Ramos (cell line): Measurements from ENCODE around the gene FUCA1.
"Not testable (repeated sequence)": the region's sequence is repeated elsewhere in the genome, so short reads cannot be mapped to it uniquely, and the experiment has no call there.

Source experiments
- in situ Hi-C: fragments of 300-500 bp; cut with MboI; formaldehyde crosslinking; loops from one replicate; pipeline ENCODE4 v1.14.3; 2022; ENCODE audit warnings: low sequenced_read_pairs; ENCODE audit not compliant: unreplicated experiment

The FUCA1 gene

GRCh38 chr1:23897083-23897482 lies 29.0 kb upstream of the FUCA1 start:
- in situ Hi-C loops, result no loop called here

- in situ Hi-C loops, result no loop called here
These were observed 28.4 kb upstream of the FUCA1 start for GRCh38 chr1:23896491-23896890.

GRCh38 chr1:23895993-23896392 lies 27.9 kb upstream of the FUCA1 start:
- in situ Hi-C loops, result no loop called here

- in situ Hi-C loops, result no loop called here
These were observed 27.0 kb upstream of the FUCA1 start for GRCh38 chr1:23895082-23895481.

- in situ Hi-C loops, result no loop called here
These were observed 21.0 kb upstream of the FUCA1 start for GRCh38 chr1:23889074-23889473.

- in situ Hi-C loops, result no loop called here
These were observed 17.1 kb upstream of the FUCA1 start for GRCh38 chr1:23885222-23885621.

- in situ Hi-C loops, result no loop called here
These were observed 14.7 kb upstream of the FUCA1 start for GRCh38 chr1:23882746-23883145.

GRCh38 chr1:23879809-23880208 lies 11.7 kb upstream of the FUCA1 start:
- in situ Hi-C loops, result no loop called here

- in situ Hi-C loops, result no loop called here
These were observed 10.6 kb upstream of the FUCA1 start for GRCh38 chr1:23878668-23879067.

- in situ Hi-C loops, result no loop called here
These were observed 7.3 kb upstream of the FUCA1 start for GRCh38 chr1:23875382-23875781.

GRCh38 chr1:23872421-23872820 lies 4.3 kb upstream of the FUCA1 start:
- in situ Hi-C loops, result no loop called here

GRCh38 chr1:23869051-23869450 lies 961 bp upstream of the FUCA1 start:
- in situ Hi-C loops, result no loop called here

GRCh38 chr1:23868557-23869016 lies 497 bp upstream of the FUCA1 start:
- in situ Hi-C loops, result no loop called here

GRCh38 chr1:23867542-23867894 lies 572 bp downstream of the FUCA1 start:
- in situ Hi-C loops, result no loop called here

- in situ Hi-C loops, result no loop called here
These were observed 2.6 kb downstream of the FUCA1 start for GRCh38 chr1:23865543-23865930.

GRCh38 chr1:23864801-23865542 lies 3.1 kb downstream of the FUCA1 start:
- in situ Hi-C loops, result no loop called here

- in situ Hi-C loops, result no loop called here
These were observed 5.5 kb downstream of the FUCA1 start for GRCh38 chr1:23862640-23863039.

- in situ Hi-C loops, result no loop called here
These were observed 13.5 kb downstream of the FUCA1 start for GRCh38 chr1:23854568-23854967.

- in situ Hi-C loops, result not testable (repeated sequence)
These were observed 15.0 kb downstream of the FUCA1 start for GRCh38 chr1:23853124-23853523.

GRCh38 chr1:23851406-23851805 lies 16.7 kb downstream of the FUCA1 start:
- in situ Hi-C loops, result not testable (repeated sequence)

- in situ Hi-C loops, result no loop called here
These were observed 19.1 kb downstream of the FUCA1 start for GRCh38 chr1:23848673-23849616.
